Neural cell (in vitro differentiated cells): ENCODE data around the gene GPR17.

Experiments
- CTCF ChIP-seq: fragments of 450-650 bp; IDR thresholded peaks from 2 replicates; pipeline ENCODE4 v1.5.1; 2014; ENCODE audit warnings: antibody characterized with exemption, mild to moderate bottlenecking, moderate library complexity; ENCODE audit not compliant: poor library complexity, severe bottlenecking
- TAF1 ChIP-seq: IDR thresholded peaks from 2 replicates; pipeline ENCODE4 v1.6.1; 2012; ENCODE audit warnings: low read depth

GRCh38 chr2:127672341-127673224 is 26.6 kb downstream of the GPR17 start:
- TF ChIP-seq TAF1 (no peak), CTCF (no peak)
